Activated B cell treated with CpG ODN at 0.5 μM for 24 hours (primary cell): ENCODE results near the gene GPR39. TPM values are rescaled to one million over a fixed set of nuclear protein-coding genes. Genes with fewer than 3 reads are reported as not detected.

ENCODE experiments used
- ATAC-seq: fragments of 200-7000 bp; cut with Tn5 transposase; one replicate; pipeline ENCODE4 v1.10.0; 2021; ENCODE audit warnings: low read depth, mild to moderate bottlenecking, moderate library complexity
- CTCF ChIA-PET: fragments of 350-600 bp; sonication (Branson Sonifier 250); formaldehyde crosslinking; loops from one replicate; lab custom pipeline; 2021; ENCODE audit warnings: antibody characterized with exemption; lab: Charles Lee
- POLR2A ChIA-PET: fragments of 350-600 bp; sonication (Branson Sonifier 250); formaldehyde crosslinking; loops from one replicate; lab custom pipeline; 2021; ENCODE audit warnings: antibody characterized with exemption; lab: Charles Lee
- DNase-seq: peaks from one replicate; pipeline ENCODE4 v3.0.0; 2022
- H3K27ac Mint-ChIP-seq: one replicate; pipeline ENCODE4 v1.8.0; 2020; ENCODE audit warnings: mixed read lengths
- H3K27me3 Mint-ChIP-seq: one replicate; pipeline ENCODE4 v1.8.0; 2021; ENCODE audit warnings: mixed read lengths
- H3K36me3 Mint-ChIP-seq: one replicate; pipeline ENCODE4 v1.8.0; 2021; ENCODE audit warnings: low read depth, mixed read lengths
- H3K4me1 Mint-ChIP-seq: one replicate; pipeline ENCODE4 v1.8.0; 2021; ENCODE audit warnings: mixed read lengths
- H3K4me3 Mint-ChIP-seq: one replicate; pipeline ENCODE4 v1.8.0; 2020; ENCODE audit warnings: mild to moderate bottlenecking, mixed read lengths
- H3K9me3 Mint-ChIP-seq: one replicate; pipeline ENCODE4 v1.8.0; 2020; ENCODE audit warnings: mixed read lengths
- CTCF ChIP-seq: fragments of 200-600 bp; IDR thresholded peaks from one replicate; pipeline ENCODE4 v1.8.0; 2022; ENCODE audit warnings: antibody characterized with exemption, mild to moderate bottlenecking
- intact Hi-C: fragments of 100-400 bp; cut with micrococcal nuclease; formaldehyde crosslinking; loops from one replicate; pipeline ENCODE4 v1.15.1; 2024
- total RNA-seq: library from RNA; stranded (reverse); gene quantifications from 2 replicates; pipeline ENCODE4 v1.2.3, GENCODE V29; 2022

Gene GPR39
- total RNA-seq, 1 donor from 2014 or later = not detected

GRCh38 chr2:132597166-132597565, 180.6 kb downstream of the GPR39 start:
- Mint-ChIP-seq H3K4me1 (no peaks in the 10 kb centered on the region), H3K9me3 (no peaks in the 10 kb centered on the region), H3K36me3 (no peaks in the 10 kb centered on the region), H3K27me3 (peaks cover 4% of the 10 kb centered on the region), H3K27ac (no peak overlapping the region), H3K4me3 (no peak overlapping the region)
- TF ChIP-seq CTCF = no peak
- intact Hi-C loops = no loop called here
- no peak for ATAC-seq
- DNase-seq = no peak
- POLR2A ChIA-PET = no interaction called here
- CTCF ChIA-PET = no interaction called here

GRCh38 chr2:132597831-132598230, 181.2 kb downstream of the GPR39 start:
- DNase-seq (no peak), ATAC-seq (no peak)
- no peaks in the 10 kb centered on the region for H3K36me3 Mint-ChIP-seq
- peaks cover 4% of the 10 kb centered on the region for H3K27me3 Mint-ChIP-seq
- H3K9me3 Mint-ChIP-seq = no peaks in the 10 kb centered on the region
- H3K27ac Mint-ChIP-seq = no peak overlapping the region
- CTCF ChIA-PET = no interaction called here
- no peak for TF ChIP-seq CTCF
- no peaks in the 10 kb centered on the region for H3K4me1 Mint-ChIP-seq
- intact Hi-C loops = no loop called here
- POLR2A ChIA-PET = no interaction called here
- no peak overlapping the region for H3K4me3 Mint-ChIP-seq

GRCh38 chr2:132598536-132598935, 181.9 kb downstream of the GPR39 start:
- Mint-ChIP-seq H3K27me3 (peaks cover 4% of the 10 kb centered on the region), H3K9me3 (no peaks in the 10 kb centered on the region), H3K36me3 (no peaks in the 10 kb centered on the region), H3K27ac (no peak overlapping the region), H3K4me3 (no peak overlapping the region), H3K4me1 (no peaks in the 10 kb centered on the region)
- TF ChIP-seq CTCF = no peak
- no peak for DNase-seq
- ChIA-PET CTCF (no interaction called here), POLR2A (no interaction called here)
- no peak for ATAC-seq
- intact Hi-C loops = no loop called here

GRCh38 chr2:132599556-132599955, 183.0 kb downstream of the GPR39 start:
- DNase-seq (no peak), ATAC-seq (no peak)
- Mint-ChIP-seq H3K9me3 (no peaks in the 10 kb centered on the region), H3K27ac (no peak overlapping the region), H3K36me3 (no peaks in the 10 kb centered on the region), H3K4me3 (no peak overlapping the region), H3K27me3 (peaks cover 4% of the 10 kb centered on the region), H3K4me1 (no peaks in the 10 kb centered on the region)
- CTCF ChIA-PET = no interaction called here
- intact Hi-C loops = no loop called here
- POLR2A ChIA-PET = no interaction called here
- no peak for TF ChIP-seq CTCF

- ATAC-seq = no peak
- ChIA-PET CTCF (no interaction called here), POLR2A (no interaction called here)
- no peak overlapping the region for H3K4me3 Mint-ChIP-seq
- intact Hi-C loops = no loop called here
- H3K27me3 Mint-ChIP-seq = peaks cover 4% of the 10 kb centered on the region
- H3K36me3 Mint-ChIP-seq = no peaks in the 10 kb centered on the region
- no peaks in the 10 kb centered on the region for H3K4me1 Mint-ChIP-seq
- H3K9me3 Mint-ChIP-seq = no peaks in the 10 kb centered on the region
- no peak for TF ChIP-seq CTCF
- DNase-seq = no peak
- H3K27ac Mint-ChIP-seq = no peak overlapping the region
Observed at GRCh38 chr2:132604561-132604960, 188.0 kb downstream of the GPR39 start.
